HG02588 (cell line): ENCODE results near the gene RFK.
A peak's percentile ranks its signal among the peaks of the same experiment; 100 is the strongest.

Experiments used
- ATAC-seq: cut with Tn5 transposase; IDR thresholded peaks from one replicate; pipeline ENCODE4 v1.9.1; 2021; ENCODE audit warnings: mild to moderate bottlenecking, moderate library complexity; ENCODE audit not compliant: unreplicated experiment

The RFK gene

DNA sequence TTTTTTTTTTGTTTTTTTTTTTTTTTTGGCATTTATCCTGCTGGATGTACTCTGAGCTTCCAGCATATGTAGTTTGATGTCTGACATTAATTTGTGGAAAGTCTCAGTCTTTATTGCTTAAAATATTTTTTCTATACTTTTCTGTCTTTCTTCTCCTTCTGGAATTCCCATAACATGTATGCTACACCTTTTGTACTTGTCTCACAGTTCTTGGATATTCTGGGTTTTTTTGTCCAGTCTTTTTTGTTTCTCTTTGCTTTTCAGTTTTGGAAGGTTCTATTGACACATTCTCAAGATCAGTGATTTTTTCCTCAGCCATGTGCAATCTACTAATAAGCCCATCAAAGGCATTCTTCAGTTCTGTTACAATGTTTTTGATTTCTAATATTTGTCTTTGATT is 19.4 kb upstream of the RFK start:
- ATAC-seq: no peak

DNA sequence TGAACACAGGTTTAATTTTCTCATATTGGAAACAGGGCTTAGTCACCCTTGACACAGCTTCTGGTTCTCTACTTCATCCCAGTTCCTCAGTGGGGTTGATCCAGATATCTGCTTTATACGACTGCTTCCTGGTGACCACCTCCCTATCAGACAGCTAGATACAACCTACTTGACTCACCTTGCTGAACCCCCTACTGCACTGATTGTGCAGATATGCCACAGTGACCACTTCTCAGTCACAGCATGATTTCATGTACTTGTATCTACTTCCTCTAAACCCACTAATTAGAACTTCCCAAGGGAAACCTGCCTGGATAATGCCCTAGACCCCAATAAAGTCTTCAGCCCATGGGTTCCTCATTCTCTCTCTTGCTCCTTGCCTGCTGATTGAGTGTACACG is 18.4 kb upstream of the RFK start:
- ATAC-seq: no peak

DNA sequence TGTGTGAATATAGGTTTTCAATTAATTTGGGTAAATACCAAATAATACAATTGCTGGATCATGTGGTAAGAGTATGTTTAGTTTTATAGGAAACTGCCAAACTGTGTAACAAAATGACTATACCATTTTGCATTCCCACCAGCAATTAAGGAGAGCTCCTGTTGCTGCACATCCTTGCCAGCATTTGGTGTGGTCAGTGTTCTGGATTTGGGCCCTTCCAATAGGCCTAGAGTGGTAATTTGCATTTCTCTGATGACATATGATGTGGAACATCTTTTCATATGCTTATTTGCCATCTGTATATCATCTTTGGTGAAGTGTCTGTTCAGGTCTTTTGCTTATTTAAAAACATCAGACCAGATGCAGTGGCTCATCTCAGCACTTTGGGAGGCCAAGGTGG is 11.6 kb upstream of the RFK start:
- ATAC-seq: no peak

DNA sequence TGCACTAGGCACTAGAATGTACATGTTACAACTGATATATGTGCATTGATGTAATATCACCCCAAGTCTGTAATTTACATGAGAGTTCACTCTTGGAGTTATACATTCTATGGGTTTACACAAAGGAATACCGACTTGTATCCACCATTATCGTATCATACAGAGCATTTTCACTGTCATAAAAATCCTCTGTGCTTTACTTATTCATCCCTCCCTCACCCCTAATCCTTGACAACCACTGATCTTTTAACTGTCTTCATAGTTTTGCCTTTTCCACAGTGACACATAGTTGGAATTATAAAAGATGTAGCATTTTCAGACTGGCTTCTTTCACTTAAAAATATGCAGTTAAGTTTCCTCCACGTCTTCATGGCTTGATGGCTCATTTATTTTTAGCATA is 11.1 kb upstream of the RFK start:
- no peak for ATAC-seq

DNA sequence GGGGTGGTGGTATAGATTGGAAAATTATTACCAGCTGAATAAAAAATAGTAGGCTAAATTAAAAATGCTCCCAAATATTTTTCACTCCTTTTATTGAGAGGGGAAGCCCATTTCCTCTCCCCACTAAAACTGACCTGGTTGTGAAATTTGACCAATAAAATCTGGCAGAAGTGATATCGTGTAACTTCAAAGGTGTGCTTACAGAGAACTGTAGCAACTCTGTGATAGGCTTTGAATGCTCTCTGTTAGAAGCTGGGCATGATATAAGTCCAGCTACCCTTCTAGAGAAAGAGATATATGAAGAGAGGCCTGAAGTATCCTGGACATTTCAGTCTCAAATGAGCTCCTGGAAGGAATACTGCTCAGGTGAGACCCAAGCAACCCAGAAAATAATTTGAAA is 10.2 kb upstream of the RFK start:
- no peak for ATAC-seq

DNA sequence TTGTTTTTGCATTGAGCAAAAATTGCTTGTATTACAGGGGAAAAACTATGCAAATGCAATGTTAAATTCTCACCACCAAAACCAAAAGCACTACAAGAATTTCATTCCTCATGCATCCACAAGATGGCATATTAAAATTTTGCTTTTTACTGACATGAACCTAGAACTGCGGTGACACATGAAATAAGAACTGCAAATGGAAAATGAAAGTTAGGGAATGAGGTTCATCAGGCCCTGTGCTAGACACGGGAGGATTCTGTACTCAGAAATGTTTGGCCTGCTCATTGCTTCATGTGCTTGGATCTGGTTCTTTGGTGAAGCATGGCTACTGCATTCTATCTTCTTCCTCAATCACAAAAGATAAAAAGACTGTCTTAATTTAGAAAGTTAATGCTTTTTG is 9.1 kb upstream of the RFK start:
- ATAC-seq: peak; percentile 76

DNA sequence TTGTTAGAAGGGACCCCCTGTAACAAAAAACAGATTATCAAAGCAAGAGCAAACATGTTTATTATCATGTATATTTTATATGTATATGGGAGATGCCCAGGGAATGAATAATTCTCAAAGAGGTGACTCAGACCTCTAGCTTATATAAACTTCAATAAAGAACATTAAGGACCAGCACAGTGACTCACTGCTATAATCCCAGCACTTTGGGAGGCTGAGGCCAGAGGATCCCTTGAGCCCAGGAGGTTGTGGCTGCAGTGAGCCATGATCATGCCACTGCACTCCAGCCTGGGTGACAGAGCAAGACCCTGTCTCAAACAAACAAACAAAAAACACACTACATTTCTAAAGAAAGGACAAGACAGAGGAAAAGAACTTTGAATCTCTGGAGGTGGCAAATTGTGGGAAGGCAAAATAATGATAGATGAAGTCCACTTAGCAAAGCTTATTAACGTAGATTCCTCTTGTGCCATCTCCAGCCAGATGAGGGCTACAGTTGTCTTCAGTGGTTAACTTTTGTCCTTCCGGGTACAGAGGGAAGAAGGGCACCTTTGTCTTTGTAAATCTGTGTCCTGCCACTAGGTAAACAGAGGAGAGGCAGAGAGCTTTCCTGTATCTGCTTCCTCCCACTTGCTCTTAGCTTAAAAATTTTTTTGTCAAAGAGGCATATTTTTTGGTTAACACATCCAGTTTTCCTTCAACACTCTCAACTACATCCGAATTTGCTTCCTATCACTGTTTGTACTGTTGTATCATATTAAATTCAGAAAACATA is 7.5 kb upstream of the RFK start:
- no peak for ATAC-seq

DNA sequence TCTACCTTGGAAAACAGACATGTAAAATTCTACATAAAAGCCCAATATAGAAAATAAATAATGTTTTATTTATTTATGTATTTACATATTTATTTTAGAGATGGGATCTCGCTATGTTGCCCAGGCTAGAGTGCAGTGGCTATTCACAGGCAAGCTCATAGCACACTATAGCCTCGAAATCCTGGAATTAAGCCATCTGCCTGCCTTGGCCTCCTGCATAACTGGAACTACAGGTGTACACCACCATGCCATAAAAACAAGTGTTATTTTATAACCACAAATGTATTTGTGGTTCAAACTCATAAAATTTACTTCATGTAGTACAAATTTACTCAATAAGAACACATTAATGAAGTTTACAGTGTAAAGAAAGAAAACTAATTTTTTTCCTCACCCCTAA is 7.0 kb upstream of the RFK start:
- ATAC-seq: no peak

DNA sequence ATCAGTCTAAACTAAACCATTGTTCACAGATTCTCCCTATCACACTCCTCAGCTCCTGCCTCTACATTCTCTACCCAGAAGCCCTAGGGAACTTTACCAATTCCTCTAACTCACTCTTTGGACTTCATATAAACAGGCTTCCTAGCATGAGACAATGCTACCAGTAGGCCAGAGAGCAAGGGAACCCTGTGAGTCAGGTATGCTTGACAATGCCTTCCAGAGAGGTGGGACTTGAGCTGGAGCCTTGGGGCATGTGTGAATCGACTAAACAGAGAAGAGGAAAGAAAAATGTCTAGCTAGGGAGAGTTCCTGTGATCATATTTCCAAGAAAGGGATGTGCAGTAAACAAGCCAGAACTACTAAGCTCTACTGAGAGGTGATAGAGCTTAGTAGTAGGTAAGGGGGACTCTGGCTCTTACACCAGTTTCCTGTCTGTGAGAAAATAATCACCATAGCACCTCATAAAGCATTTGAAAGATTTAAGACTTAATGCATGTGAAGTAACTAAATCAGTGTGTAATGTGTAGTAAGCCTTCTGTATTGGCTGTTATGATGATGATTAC is 6.4 kb upstream of the RFK start:
- ATAC-seq: no peak

DNA sequence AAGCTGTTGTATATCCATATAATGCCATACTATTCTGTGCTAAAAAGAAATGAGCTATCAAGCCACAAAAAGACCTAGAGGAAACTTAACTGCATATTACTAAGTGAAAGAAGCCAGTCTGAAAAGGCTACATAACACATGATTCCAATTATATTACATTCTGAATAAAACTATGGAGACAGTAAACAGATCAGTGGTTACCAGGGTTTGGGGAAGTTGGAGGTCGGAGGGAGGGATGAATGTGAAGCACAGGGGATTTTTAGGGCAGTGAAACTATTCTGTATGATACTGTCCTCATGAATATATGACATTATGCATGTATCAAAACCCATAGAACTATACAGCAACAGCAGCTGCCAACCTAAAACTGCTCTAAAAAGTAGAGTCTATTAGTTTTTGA is 5.6 kb upstream of the RFK start:
- ATAC-seq: no peak

DNA sequence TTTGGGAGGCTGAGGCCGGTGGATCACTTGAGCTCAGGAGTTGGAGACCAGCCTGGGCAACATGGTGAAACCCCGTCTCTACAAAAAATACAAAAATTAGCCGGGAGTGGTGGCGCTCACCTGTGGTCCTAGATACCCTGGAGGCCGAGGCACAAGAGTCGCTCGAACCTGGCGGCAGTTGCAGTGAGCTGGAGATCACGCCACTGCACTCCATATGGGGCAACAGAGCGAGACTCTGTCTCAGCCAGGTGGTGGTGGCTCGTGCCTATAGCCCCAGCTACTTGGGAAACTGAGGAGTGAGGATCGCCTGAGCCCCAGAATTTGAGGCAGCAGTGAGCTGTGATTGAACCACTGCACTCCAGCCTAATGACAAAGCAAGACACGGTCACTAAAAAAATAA is 2.4 kb upstream of the RFK start:
- ATAC-seq: no peak

DNA sequence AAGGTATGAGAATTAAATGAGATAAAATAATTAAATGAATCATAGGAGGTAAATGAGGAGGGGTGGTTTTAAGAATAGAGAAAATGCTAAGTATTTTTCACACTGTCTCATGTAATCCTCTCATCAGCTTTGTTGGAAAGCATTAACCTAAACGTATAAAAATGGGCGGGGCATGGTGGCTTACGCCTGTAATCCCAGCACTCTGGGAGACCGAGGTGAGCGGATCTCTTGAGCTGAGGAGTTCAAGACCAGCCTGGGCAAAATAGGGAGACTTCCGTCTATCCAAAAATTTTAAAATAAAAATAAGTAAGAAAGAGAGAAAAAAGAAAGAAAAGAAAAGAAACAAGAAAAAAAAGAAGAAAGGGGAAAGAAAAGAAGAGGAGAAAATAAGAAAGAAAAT is 1.9 kb upstream of the RFK start:
- ATAC-seq: no peak

DNA sequence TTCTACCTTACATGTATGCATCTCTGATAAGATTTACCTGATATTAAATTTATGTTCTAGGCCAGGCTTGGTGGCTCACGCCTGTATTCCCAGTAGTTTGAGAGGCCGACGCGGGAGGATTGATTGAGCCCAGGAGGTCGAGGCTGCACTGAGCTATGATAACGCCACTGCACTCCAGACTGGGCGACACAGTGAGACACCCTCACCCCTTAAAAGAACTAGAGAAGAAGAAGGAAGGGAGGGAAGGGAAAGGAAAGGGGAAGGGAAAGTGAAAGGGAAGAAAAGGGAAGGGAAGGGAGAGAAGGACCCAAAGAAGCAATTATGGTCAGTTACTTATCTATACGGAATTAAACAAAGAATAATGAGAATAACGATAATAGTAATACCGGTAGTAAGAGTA is 1.2 kb upstream of the RFK start:
- no peak for ATAC-seq

DNA sequence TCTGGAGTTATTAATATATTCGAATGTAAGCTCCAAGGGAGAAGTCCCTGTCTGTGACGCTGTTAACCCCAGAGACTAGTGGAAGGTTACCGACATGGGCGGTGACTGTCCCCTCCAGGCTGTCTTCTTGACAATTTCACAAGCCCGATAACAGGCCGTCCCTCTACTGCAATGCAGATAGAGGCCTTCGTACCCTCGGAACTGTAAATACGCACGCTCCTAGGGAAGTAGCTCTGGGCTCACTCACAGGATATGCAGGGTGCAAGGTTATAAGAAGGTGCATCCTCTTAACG is 680 bp upstream of the RFK start:
- peak; percentile 41 for ATAC-seq

DNA sequence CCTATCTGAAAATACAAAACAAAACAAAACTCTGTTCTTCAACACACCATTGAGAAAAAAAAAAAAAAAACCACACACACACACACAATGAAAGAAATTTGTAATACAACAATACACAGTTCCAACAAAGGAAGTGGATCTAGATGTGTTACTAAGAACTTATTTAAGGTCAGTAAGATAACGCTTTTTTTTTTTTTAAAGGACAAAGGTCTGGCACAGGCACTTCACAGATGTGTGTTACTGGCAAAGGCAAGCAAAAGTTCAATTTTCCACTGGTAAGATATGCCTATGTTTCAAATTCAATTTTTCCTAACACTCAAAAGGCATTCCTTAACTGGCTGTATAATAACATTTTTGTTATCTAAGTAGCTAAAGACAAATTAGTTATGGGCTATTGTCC is 3.6 kb downstream of the RFK start:
- ATAC-seq: no peak

DNA sequence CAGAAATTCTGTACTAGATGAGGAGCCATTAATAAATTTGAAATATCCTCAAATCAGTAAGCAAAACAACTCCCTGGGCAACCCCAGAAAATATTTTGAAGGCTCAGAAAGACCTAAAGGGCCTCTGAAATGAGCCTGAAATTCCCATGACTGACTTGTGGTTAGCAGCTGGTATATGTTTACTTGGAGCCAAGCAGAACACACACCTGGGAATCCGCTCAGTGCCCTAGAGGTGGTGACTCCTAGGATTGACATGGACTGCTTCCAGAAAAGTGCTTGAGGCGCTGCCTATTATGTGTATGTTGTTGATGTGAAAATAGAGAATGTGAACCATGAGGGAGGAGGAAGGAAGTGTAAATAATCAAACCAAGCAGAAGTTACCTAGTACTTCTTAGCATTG is 14.7 kb downstream of the RFK start:
- no peak for ATAC-seq

DNA sequence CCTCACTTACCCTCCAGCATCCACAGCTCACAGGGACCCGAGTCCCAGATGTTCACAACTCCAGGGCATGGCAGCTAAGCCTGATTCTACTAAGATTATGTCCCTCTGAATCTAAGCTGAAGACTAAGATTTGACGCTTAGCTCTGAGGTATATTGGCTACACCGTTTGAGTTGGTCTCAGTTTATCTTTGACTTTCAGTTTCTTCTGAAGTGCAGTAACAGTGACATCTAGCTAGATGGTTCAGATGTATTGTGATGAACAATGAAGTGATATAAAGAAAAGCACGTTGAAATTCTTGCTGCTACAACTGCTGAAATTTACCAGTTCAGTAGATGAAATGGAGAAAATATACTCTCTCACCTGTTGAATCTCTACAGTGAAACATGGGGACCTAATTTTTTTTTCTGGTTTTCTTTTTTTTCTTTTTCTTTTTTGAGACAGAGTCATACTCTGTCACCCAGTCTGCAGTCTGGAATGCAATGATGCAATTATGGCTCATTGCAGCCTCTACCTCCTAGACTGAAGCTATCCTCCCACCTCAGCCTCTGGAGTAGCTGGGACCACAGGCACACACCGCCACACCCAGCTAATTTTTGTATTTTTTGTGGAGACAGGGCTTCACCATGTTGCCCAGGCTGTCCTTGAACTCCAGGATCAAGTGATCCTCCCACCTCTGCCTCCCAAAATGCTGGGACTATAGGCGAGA is 15.7 kb downstream of the RFK start:
- ATAC-seq: no peak

DNA sequence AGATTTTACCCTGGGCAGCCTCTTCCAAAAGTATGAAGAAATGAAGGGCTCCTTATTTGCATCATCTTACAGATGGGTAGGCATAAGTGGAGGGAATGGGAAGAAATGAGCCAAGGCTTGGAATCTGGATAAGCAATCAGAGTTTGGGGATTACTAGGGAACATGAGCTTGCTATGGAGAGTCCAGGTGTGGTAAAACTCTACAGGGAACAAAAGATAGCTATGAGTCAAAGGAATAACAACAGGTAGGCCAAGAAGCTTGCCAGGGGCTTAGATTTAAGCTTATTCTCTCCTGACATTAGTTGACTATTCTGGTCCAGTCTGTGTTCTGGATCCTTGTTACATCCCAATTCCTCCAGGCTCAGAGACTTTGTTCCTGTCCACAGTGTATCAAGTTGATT is 16.4 kb downstream of the RFK start:
- ATAC-seq: no peak

DNA sequence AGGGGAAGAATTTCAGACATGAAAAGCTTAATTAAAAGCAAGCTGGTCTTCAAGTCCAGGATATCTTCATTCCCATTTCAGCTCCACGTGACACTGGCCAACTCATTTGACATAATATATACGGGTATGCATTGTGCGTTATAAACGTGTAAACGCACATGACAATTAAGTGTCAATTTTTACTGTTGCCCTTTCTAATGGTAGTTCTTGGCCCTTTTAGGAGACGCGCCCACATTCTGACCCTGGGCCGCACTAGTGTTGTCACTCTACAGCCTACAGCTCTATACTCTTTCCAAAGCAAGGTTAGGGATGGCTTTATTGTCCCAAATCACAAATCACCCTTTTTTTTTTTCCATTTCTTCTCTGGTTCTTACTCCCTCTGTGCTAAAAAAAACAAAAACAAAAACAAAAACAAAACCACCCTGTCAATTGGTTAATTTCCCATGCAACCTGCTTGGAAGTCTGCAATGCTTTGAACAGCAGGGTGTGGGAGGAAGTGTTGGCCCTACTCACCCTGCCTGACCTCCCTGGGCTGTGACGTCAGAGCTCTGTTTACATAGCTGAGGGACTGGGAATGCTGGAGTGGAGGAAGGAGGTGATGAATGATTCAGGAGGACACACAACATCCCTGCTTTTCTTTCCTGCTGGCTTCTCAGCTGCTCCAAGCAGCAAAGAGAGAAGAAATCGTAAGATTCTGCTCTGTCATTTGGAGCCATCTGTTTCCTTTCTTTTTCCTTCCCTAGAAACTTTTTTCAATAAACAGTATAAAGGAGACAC is 19.3 kb downstream of the RFK start:
- no peak for ATAC-seq

DNA sequence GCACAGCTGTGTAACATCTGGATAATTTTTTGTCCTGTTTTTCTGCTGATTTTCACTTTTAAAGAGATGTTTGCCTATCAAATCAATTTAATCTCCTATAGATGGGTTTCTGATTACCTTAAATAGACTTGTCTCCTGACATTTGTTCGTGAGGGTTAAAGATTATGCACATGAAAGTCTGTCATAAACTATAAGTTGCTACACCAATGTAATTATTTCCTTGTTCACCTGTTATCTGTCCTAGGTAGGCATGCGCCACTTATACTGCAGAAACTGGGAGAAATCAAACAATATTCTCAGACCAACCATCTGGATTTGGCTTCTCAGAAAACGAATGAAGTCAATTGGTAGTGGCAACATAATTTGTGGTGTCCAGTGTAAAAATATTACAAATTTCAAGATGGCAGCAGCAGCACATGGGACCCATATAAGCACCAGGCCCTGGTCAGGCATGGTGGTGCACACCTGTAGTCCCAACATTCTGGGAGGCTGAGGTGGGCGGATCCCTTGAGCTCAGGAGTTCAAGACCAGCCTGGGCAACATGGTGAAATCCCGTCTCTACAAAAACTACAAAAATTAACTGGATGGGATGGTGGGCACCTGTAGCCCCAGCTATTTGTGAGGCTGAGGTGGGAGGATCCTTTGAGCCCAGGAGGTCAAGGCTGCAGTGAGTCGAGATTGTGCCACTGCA is 20.3 kb downstream of the RFK start:
- ATAC-seq: no peak

DNA sequence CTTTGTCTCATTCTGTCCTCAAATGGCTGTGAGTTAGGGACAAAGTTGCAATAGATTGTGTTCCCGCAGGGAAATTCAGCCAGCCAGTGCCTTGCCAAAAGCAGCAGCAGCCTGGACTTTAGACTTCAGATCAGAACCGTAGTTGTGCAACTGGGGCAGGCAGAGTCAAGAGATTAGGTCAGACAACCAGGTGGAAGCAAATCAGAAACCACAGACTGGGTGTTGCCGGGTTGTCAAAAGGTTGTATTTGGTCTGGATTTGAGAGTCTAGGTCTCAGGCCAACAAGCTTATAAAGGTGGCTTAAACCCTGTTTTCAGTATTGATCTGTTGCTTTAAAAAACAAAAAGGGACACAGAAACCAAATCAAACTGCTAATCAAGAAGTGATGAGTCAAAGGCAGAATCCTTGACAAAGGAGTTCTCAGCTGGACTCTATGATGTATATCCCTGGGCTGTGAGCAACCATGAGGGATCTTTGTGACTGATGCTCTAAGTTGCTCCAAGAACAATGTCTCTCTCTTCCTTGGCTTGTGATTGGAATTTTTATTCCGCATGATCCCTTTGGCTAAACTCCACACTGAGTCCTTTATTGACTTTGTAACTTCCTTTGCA is 20.9 kb downstream of the RFK start:
- no peak for ATAC-seq
